ENCODE results near the gene PHF2.
"Not testable (repeated sequence)": the region's sequence is repeated elsewhere in the genome, so short reads cannot be mapped to it uniquely, and the experiment has no call there.

The PHF2 gene

DNA sequence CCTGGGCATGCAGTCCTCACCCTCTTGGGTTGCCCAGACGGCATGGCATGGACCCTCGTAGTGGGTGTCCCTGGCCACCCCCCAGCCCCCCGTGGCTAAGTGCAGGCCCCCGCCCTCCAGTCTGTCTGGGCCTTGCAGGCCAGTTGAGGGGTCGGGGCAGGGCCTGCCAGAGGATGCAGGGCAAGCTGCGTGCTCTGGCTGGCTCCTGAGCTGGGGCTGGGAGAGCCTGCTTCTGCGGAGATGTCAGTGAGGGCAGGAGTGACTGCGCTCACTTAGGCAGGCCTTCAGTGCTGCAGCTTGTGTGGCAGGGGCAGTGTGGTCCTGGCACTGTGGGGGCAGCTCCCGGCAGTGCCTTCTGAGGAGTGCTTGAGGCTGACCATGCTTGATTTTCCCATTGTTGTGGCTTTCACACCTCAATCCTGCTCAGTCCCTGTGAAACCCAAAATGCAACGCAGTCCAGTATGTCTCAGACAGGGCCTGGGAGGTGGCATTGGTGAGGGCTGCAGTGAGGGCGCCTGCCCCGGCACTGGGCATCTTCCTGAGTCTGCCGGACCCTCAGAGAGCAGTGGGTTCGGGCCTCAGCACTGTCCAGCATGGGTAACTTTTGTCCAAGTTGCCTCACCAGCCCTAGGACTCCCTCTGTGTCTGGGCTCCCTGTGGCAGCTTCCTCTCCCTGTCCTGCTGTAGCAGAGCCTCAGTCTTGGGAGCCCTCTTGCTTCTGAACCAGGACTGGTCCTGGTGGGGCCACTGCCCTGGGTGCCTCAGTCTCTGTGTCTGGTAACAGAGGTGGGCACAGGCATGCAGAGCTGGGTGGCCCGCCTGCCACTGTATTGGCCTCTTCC, 93.0 kb downstream of the PHF2 start:
- DNase-seq = no peak

DNA sequence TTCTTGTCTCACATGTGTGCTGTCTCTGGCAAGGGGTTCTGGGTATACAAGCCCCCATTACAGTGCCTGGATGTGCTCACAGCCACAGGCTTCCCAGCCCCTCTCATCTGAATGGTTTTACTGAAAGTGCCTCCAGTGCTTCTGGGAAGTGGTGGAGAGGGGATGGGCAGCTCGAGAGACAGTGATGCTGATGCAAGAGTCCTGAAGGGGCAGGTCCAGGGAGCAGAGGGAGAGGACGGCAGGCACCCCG, 93.5 kb downstream of the PHF2 start:
- DNase-seq = no peak

DNA sequence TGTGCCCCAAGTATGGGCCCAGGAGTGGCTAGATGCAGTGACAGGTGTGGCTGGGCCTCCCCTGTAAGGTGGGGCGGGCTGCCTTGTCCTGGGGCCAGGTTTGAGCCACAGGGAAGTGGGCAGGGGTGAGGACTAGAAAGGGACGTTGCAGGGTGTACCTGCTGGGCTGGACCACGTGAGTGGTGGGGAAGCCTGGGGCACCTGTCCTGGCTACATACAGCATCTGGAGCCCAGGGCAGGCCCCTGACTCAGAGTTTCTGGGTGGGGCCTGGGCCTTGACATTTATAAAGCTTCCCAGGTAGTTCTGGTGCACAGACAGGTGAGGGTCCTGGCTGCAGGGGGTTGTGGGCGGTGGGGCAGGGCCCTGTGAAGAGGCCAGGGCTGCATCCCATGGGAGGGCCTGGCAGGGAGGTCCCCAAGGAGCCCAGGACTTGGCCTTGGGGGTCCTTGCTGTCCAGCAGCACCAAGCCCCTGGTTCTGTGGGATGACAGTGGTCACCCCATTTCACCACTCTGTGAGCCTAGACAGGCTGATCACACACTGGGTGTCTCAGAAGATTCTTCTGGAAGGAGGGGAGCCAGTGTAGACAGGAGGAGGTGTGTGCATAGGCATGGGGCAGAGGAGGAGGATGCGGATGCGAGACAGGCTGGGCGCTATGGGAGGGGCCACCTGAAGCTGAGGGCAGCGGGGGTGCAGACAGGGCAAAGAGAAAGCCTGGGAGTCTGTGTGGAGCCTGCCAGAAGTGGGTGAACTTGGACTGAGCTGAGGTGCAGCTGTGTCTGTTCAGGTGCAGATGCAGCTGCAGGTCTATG, 94.0 kb downstream of the PHF2 start:
- DNase-seq = no peak

DNA sequence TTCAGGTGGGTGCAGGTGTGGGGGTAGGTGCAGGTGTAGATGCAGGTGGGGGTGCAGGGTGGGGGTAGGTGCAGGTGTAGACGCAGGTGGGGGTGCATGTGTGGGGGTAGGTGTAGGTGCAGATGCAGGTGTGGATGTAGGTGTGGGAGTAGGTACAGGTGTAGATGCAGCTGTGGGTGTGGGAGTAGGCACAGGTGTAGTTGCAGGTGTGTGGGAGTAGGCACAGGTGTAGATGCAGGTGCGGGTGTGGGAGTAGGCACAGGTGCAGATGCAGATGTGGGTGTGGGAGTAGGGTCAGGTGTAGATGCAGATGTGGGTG, 94.6 kb downstream of the PHF2 start:
- DNase-seq = no peak

DNA sequence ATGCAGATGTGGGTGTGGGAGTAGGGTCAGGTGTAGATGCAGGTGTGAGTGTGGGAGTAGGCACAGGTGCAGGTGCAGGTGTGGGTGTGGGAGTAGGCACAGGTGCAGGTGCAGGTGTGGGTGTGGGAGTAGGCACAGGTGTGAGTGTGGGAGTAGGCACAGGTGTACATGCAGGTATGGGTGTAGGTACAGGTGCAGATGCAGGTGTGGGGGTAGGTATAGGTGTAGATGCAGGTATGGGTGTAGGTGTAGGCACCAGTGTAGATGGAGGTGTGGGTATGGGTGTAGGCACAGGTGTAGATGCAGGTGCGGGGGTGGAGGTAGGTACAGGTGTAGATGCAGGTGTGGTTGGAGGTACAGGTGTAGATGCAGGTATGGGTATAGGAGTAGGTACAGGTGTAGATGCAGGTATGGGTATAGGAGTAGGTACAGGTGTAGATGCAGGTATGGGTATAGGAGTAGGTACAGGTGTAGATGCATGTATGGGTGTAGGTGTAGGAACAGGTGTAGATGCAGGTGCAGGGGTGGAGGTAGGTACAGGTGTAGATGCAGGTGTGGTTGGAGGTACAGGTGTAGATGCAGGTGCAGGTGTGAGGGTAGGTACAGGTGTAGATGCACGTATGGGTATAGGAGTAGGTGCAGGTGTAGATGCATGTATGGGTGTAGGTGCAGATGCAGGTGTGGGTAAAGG, 96.1 kb downstream of the PHF2 start:
- not testable (repeated sequence) for DNase-seq

DNA sequence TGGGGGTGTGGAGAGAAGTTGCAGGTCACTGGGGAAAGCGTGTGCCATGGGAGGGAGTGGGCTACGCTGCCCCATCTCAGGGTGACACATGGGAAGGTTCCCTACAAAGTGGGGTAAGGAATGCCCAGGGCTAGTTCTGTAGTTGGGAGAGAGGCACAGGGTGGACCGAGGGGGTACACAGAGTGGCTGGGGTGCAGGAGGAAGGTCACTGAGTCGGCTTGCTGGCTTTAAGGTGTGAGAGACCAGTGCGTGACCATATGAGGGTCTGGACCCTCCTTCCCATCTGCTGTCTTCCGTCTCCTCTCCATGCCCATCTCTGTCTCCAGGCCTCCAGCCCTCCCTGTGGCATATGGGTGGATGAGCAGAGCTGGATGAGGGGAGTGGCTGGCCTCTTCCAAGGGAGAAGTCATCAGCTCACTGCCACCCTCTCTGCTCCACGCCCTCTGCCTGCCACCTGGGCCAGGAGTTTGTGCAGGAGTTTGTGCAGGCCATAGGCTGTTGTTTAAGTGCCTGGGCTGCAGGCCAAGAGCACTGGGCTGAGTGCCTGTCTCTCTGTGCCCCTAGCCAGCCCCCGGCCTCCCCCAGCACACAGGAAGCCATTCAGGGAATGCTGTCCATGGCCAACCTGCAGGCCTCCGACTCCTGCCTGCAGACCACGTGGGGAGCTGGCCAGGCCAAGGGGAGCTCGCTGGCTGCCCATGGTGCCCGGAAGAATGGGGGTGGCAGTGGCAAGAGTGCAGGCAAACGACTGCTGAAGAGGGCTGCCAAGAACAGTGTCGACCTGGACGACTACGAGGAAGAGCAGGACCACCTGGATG, 96.8 kb downstream of the PHF2 start:
- no peak for DNase-seq

DNA sequence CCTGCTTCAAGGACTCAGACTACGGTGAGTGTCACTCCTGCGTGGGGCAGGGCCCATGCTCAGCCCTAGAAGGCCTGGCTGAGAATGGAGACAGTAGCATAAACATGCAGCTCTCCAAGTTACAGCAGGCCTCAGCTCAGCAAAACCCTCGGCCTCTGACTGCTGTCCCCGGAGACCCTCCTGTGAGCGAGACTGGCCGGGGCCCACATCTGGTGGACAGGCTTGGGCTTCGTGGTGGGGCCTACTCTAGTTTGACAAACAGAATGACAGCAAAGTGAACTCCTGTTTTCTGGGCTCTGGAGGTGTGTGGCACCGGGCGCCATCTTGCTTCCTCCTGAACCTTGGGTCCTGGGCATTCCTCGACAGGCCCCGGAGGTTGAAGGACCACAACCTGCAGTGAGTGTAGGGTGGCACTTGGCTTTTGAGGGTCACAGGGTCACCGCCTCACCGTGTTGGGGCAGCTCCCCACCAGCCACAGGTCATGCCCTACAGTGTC, 97.5 kb downstream of the PHF2 start:
- no peak for DNase-seq

DNA sequence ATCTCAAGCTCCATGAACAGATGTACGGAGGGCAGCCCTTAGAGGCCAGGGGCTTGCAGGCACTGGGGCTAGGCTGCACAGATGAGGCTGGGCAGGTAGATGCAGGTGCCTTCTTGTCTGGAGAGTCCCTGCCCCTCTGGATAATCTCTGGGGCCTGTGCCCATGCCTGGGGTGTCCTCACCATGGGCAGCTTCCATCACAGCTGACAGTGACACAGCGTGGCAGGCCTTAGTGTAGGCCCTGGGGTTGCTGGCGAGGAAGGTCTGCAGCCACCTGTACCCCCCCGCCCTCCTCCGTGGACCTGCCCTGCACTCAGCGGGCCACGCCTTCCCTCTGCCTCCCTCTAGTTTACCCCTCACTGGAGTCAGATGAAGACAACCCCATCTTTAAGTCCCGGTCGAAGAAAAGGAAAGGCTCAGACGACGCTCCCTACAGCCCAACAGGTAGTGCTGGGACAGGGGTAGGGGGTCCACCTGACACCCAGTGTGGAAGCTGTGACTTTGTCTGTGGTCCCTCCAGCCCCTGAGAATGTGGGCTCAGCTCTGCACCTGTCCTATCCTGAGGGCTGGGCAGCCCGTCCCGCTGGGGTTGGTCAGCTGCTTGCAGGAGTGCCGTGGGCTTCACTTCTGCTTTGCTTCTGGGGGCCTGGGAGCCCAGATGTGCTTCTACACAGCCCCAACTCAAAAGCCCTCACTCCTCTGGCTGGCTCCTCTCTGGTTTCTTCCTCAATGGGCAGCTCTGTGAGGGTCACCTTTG, 98.4 kb downstream of the PHF2 start:
- DNase-seq = no peak

DNA sequence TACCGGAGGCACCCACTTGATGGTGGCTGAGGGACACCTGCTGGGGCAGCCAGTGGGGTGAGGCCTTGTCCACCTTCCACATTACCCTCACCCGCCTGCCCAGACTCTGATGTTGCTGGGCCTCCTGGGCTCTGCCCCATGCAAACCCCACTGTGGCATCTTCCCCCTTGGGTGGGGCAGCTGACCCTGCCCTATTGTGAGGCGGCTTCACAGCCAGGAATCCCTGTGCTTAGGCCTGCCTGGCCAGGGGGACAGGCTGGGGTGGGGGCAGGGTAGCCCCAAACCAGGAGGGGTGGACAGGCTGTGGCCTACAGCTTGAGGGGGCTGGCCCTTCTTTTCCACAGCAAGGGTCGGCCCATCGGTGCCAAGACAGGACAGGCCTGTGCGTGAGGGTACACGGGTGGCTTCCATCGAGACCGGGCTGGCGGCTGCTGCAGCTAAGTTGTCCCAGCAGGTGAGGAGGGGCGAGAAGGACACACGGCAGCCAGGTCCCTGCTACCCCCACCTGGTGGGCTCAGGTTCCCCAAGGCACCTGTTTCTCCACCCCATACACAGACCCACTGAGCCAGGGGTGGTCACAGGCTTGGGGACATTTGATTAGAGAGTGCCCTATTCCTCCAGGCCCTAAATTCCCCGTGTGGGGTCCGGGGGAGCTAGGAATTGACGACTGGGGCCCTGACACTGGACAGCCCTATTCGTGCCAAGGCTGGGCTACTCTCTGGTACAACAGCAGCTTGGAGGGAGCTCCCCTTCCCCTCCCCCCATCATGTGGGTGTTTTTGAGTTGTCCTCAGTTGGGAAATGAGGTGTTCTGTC, 99.2 kb downstream of the PHF2 start:
- no peak for DNase-seq

DNA sequence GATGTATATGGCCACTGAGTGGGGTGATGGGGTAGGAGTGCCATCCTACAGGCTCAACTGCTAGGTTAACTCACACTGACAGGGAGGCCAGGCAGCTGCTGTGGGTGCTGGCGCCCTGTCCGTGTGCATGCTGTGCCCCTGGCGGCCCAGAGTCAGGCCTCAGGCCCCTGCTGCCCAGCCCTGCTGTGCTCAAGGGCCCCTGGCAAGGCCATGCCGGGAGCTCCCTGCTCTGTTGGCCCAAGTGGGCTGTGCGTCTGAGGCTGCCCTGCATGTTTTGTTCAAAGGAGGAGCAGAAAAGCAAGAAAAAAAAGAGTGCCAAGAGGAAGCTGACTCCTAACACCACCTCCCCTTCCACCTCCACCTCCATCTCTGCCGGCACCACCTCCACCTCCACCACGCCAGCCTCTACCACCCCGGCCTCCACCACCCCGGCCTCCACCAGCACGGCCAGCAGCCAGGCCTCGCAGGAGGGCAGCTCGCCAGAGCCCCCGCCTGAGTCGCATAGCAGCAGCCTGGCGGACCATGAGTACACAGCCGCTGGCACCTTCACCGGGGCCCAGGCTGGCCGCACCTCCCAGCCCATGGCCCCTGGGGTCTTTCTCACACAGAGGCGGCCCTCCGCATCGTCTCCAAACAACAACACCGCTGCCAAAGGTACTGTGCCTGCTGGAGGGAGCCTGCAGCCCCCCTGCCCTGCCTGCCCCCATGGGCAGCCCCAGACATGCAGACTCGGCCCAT, 100.1 kb downstream of the PHF2 start:
- DNase-seq = no peak

DNA sequence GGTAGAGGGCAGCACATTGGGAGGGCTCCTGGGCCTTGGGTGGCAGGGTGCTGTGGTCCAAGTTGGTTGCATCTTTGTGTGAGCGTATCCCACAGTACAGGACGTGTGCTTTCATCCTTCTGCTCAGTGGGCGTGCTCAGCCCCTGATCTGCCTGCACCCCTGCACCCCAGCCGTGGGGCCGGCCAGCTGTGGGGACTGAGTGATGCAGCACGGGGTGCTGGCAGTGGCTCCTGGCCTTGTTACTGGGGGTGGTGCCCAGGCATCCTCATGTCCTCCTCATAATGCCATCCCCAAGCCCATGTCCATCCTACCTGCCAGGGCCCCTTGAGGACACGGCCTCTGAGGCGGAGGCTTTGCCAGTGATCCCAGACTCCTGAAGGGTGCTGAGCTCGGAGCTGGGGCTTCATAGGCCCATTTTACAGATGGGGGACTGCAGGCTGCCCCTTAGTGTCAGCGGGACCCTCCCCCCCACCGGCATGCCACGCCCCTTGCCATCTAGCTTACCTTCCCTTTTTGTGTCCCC, 100.7 kb downstream of the PHF2 start:
- DNase-seq = no peak

DNA sequence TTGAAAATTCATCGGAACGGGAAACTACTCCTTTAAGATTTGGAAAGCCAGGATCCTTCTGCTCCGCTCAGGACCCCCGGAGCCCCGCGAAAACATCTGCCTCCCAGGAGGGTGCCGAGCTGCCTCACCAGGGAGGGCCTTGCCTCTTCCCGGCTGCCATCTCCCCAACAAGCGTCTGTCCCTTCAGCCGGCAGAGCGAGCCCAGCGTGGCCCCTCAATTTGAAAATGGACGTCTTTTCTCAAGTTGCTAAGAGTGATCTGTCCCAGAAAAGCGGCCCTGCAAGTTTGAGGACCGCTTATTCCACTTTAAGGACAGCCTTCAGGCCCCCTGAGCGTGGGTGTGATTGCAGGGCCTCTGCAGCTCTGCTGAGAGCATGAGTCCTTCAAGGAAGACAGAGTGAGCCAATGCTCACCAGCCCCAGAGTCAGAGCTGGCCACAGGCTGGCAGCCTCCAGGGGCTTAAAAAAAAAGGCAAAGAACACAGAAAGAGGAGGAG, 101.3 kb downstream of the PHF2 start:
- DNase-seq = no peak

DNA sequence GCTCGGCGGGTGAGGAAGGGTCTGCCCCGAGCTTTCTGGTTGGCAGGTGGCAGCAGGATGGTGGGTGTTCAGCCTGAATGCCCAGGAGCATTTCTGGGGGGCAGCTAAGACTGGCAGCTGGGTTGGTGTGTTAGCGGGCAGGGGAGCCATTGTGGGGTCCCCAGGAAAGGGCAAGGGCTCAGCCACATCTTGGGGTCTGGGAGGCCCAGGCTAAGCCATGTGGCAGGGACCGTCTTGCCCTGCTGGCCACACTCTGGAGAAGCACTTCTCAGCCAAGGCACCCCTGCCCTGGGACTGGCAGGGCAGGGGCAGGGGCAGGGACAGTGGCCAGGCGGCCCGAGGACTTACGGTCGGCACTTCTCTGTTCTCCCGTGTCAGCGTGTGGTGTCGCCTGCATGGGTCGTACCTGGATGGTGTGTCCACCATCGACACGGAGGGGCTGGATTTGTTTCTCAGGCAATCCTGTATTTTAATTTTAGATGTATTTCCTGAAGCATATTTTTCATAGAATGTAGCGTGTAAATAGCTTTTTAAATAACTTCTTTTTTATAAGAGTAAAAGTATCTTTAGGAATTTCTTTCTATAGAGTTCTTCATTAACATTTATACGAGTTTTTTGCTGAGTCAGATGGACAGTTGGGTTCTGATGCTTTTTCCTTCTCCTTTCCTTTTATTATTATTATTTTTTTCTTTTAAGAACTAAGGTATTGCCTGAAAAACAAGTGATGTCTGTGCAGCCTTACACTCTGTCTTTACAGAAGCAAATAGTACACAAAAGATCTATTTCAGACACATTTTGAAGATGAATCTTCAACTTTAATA, 102.0 kb downstream of the PHF2 start:
- DNase-seq = no peak

DNA sequence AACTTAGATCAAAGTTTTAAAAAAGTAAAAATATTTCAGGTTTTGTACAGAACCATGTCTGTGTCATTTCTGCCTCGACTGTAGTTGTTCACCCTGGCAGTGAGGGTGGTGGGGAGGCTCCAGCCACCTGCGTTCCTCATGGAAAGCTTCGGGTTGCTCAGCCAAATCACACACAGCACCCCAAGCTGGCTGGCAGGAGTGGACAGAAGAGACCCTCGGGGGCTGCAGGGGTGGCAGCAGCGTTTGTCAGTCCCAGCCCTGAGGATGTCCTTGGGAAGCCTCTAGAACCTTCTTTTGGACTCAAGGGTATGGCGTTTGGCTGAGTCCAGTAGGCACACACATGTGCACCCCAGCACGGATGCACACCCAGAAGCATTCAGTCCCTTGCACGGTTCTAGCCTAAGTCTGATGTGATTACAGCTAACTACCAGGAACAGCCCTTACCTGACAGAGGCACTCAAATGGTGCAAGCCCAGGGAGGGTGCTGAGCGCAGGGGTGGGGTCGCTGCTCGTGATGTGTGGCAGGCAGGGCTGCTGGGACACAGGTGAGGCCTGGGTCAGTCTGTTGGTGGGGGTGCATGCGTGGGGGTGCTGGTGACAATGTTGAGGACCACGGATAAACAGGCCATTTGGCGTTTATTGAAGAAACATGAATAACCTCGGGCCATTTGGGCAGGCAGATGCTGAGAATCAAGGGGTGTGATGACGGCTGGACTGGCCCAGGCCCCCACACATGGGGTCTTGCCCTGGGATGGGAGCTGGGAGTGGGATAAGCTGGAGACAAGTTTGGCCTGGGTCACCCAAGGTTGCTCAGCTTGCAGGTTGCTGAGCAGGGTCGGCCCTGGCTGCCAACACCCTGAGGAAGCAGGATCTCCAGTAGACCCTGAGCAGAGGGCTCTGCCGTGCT, 103.4 kb downstream of the PHF2 start:
- DNase-seq = no peak

DNA sequence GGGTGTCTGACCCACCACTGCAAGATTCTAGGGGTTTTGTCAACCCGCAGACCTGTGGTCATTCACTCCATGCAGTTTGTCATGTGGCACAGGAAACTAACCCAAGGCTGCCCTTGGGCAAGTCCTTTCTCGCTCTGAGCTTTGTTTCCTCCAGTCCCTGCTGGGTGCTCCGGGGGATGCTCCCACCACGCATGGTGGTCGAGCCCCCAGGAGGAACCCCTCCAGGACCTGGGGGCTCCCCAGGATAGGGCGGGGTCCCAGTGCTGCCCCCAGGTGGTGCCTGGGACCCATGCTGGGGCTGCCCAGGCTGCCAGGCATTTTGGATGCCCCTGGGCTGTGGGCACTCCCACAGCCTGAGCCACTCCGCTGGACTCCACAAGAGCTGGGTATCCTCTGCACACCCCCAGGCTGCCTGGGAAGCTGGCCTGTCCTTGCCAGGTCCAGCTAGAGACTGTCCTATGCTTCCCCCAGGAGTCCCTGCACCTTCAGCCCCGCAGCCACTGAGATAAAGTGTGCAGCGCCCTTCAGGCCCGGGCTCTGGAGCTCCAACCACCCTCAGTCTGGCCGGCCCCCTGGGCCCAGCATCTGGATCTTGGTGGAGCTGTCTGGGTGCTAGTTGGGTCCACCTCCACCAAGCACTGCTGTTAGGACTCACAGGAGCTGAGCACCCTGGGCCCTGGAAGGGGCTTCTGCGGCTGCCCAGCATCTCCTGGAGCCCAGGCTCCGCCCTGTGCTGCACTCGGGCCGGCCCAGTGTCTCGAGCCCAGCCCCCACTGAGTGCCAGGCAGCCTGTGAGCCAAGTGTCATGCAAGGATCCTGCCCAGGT, 104.3 kb downstream of the PHF2 start:
- no peak for DNase-seq

DNA sequence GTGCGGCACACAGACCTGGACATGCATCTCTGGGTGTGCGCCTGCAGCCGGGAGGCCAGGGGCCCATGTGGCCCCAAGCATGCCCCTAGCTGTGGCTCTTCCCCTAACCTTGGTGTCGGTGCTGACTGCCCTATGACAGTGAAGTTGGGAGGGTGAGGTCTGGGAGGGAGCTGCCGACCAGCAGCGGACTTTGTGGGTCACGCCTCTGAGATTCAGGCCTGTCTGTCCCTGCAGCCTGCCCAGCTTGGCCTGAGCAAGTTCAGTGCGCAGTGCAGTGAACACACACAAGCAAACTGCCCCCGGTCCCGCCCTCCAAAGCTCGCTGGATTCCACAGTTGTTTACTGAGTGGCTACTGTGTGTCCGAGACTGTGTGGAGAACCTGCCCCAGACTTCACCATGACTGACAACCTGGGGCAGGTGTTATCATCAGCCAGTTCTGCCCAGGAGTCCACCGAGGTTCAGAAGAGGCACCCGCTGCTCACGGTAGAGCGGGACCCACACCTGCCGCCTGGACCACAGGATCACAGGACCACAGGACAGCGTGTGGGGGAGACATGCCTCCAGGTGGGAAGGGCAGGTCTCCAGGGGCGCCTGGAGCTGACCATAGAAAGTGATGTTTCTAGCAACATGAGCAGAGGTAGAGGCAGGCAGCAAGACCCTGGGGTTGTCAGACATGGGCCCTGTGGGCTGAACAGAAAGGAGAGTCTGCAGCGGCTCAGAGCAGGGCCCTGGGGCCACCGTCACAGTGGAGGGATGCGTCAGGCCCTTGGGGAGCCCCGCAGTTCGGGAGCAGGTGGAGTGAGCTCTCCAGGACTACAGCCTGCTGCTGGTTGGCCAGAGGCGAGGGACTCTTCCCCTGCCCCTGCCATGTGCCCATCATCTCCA, 105.1 kb downstream of the PHF2 start:
- no peak for DNase-seq

Data from NCI-H187 (cell line).